ENCODE results near the gene ZNF263.

The ZNF263 gene

DNA sequence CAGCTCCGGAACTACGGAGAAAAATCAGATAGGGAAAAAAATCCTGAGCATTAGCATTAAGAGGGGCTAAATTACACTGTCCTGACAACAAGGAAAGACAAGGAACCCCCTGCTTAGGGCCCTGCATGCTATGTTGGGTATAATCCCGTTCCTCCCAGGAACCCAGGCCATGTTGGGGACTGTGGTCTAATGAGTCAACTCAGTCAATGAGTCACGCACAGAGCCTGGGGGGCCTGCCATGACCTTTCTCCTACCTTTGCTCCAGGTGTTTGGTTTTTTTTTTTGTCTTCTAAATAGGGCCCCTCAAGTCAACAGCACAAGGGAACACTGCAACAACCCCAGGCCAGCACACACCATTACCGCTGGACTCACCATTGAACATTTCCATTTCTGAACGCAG, 39.4 kb upstream of the ZNF263 start:
- TF ChIP-seq, protein P1, sequence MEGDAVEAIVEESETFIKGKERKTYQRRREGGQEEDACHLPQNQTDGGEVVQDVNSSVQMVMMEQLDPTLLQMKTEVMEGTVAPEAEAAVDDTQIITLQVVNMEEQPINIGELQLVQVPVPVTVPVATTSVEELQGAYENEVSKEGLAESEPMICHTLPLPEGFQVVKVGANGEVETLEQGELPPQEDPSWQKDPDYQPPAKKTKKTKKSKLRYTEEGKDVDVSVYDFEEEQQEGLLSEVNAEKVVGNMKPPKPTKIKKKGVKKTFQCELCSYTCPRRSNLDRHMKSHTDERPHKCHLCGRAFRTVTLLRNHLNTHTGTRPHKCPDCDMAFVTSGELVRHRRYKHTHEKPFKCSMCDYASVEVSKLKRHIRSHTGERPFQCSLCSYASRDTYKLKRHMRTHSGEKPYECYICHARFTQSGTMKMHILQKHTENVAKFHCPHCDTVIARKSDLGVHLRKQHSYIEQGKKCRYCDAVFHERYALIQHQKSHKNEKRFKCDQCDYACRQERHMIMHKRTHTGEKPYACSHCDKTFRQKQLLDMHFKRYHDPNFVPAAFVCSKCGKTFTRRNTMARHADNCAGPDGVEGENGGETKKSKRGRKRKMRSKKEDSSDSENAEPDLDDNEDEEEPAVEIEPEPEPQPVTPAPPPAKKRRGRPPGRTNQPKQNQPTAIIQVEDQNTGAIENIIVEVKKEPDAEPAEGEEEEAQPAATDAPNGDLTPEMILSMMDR (IDR thresholded peaks at IDR 0.05; ENCODE audit: extremely low read depth, missing control alignments), result no peak
- no peak for DNase-seq (ENCODE audit: low spot score)

DNA sequence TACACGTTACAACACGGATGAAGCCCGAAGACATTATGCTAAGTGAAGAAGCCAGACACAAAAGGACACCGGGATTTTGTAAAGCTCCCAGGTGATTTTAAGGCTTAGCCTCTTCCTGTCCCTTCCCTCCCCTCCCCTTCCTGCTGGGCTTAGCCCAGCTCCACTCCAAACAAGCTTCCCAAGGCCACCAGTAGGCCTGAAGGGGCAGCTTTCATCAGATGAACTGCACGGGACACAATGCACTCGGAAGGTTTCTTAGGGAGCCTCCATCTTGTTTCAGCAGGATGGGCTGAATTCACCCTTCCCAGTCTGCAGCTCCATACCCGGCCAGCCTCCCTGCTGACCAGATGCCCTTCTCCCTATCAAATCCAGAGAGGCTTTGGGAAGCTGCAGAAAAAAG, 37.3 kb upstream of the ZNF263 start:
- TF ChIP-seq, protein P1 (IDR thresholded peaks at IDR 0.05; ENCODE audit: extremely low read depth, missing control alignments), result no peak
- DNase-seq (ENCODE audit: low spot score), result no peak

DNA sequence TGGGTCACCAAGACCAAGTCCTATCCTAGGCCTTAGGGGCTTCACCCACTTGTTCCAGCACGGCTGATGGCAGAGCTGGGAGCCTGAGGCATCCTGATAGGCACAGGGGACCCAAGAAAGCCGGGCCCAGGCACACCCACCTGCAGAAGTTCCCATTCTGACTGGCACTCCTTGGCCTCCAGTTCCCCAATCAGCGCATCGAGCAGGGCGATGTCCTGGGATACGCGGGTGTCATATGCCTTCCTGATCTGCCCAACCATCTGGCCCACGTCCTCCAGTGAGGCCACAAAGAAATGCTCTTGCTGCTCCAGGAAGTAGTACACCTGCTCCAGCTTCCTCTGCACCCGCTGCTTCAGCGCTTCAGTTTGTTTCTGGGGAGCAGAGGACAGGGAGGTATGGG, 36.4 kb upstream of the ZNF263 start:
- DNase-seq (ENCODE audit: low spot score), result no peak
- TF ChIP-seq, protein P1 (IDR thresholded peaks at IDR 0.05; ENCODE audit: extremely low read depth, missing control alignments), result no peak

DNA sequence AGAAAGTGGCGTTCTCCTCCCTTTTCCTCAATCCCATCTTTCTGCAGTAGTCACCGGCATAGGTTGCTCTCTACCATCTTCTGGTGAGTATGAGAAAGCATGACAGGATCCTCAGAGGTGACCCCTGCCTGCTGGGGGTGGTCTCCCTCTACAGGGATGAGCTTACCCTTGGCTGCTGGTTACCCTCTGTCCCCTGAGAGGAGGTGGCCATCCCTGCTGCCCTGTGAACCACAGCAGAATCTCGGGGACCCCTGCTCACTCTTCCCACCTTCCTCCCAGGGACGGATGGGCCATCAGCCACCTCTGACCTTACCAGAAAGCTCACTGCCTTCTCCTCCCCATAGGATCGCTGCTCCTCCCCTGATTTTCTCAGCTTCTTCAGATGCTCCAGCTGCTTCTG, 34.7 kb upstream of the ZNF263 start:
- no peak for DNase-seq (ENCODE audit: low spot score)
- TF ChIP-seq, protein P1 (IDR thresholded peaks at IDR 0.05; ENCODE audit: extremely low read depth, missing control alignments), result no peak

DNA sequence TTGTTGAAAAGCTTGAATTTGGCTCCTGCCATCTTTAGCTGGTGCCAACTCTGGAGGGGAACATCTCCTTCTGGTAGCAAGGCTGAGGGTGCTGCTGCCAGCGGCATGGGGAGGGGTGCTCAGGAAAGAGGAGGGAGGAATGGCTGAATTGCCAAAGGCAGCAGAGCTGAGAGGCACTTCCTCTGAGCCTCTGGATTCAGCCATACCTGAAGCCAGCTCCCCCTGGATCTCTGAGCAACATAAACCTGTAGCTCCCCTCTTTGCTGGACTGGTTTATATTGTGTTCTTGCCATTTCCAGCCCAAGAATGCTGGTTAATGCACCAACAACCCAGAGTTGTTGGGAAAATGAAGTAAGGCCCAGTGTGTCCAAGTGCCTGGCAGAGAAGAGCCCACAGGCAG, 34.3 kb upstream of the ZNF263 start:
- DNase-seq (ENCODE audit: low spot score), result no peak
- TF ChIP-seq, protein P1 (IDR thresholded peaks at IDR 0.05; ENCODE audit: extremely low read depth, missing control alignments), result no peak

DNA sequence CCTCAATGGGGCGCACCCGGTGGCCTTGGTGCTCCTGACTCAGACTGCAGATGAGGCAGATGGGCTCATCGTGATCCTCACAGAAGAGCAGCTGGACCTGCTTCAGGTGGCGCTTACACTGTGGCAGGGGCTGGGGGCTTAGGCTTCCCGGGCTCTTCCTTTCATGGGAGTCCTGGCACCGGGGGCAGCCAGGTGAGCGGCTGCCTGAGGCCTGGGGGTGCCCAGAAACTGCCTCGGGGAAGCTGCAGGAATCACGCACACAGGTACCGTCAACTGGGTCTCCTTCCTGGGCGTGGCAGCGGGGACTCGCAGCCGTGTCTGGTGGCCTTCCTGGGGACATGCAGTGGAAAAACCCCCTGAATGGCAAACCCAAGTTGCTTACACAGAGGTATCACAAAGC, 33.8 kb upstream of the ZNF263 start:
- no peak for DNase-seq (ENCODE audit: low spot score)
- TF ChIP-seq, protein P1 (IDR thresholded peaks at IDR 0.05; ENCODE audit: extremely low read depth, missing control alignments), result no peak

DNA sequence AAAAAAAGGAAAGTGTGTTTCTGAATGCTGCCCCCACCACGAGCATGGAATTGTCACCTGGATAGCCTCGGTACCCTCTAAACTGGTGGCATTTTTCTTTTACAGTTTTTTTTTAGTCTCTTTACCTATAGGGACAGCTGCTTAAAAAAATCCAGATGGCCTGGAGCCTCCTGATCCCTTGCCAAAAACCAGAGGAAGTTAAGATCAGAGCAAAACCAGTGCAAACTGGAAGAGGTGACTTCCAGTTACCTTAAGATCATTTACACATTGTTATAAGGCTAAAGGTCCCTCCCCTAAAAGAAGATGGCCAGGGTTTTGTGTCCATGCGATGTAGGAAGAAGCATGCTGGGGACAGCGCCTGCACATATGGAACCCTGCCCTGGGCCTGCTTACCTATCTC, 30.3 kb upstream of the ZNF263 start:
- TF ChIP-seq, protein P1 (IDR thresholded peaks at IDR 0.05; ENCODE audit: extremely low read depth, missing control alignments), result no peak
- no peak for DNase-seq (ENCODE audit: low spot score)

Data from GM20000 (cell line).